Measurements from ENCODE around the gene DMAC1. TPM values are rescaled to one million over a fixed set of nuclear protein-coding genes. Genes with fewer than 3 reads are reported as not detected.

The DMAC1 gene
- total RNA-seq, 1 experiment from 2014 or later: 28.7 TPM

GRCh38 chr9:7780261-7780988, 19.2 kb downstream of the DMAC1 start:
- no peak for DNase-seq
- Histone ChIP-seq H3K9me2 (replicated peaks; ENCODE audit: insufficient read depth, low read length) (no peaks in the 10 kb centered on the region), H3K27ac (ENCODE audit: low read length) (no peak overlapping the region), H3K9me3 (ENCODE audit: low read length) (no peaks in the 10 kb centered on the region), H3K4me1 (ENCODE audit: low read length) (no peaks in the 10 kb centered on the region), H3K4me2 (ENCODE audit: low read depth, low read length, poor library complexity, severe bottlenecking) (no peak overlapping the region), H3K9ac (ENCODE audit: low read length) (no peak overlapping the region), H3K36me3 (ENCODE audit: insufficient read depth, low read length) (no peaks in the 10 kb centered on the region), H4K20me1 (ENCODE audit: insufficient read depth, low read depth, low read length) (no peaks in the 10 kb centered on the region), H3K79me2 (ENCODE audit: low read length) (no peaks in the 10 kb centered on the region), H3K27me3 (ENCODE audit: low read length) (no peaks in the 10 kb centered on the region), H2AFZ (ENCODE audit: low read length) (no peak overlapping the region), H3K4me3 (ENCODE audit: low read length) (no peak overlapping the region)

GRCh38 chr9:7778851-7779600, 20.6 kb downstream of the DMAC1 start:
- no peak for DNase-seq
- no peaks in the 10 kb centered on the region for H3K36me3 ChIP-seq (ENCODE audit: insufficient read depth, low read length)
- H3K27ac ChIP-seq (ENCODE audit: low read length): no peak overlapping the region
- no peaks in the 10 kb centered on the region for H3K79me2 ChIP-seq (ENCODE audit: low read length)
- no peaks in the 10 kb centered on the region for H4K20me1 ChIP-seq (ENCODE audit: insufficient read depth, low read depth, low read length)
- H3K9me2 ChIP-seq (replicated peaks; ENCODE audit: insufficient read depth, low read length): no peaks in the 10 kb centered on the region
- H3K9ac ChIP-seq (ENCODE audit: low read length): no peak overlapping the region
- H2AFZ ChIP-seq (ENCODE audit: low read length): no peak overlapping the region
- H3K4me3 ChIP-seq (ENCODE audit: low read length): no peak overlapping the region
- no peaks in the 10 kb centered on the region for H3K4me1 ChIP-seq (ENCODE audit: low read length)
- no peaks in the 10 kb centered on the region for H3K27me3 ChIP-seq (ENCODE audit: low read length)
- no peak overlapping the region for H3K4me2 ChIP-seq (ENCODE audit: low read depth, low read length, poor library complexity, severe bottlenecking)
- H3K9me3 ChIP-seq (ENCODE audit: low read length): no peaks in the 10 kb centered on the region

GRCh38 chr9:7777771-7778170, 21.8 kb downstream of the DMAC1 start:
- Histone ChIP-seq H3K9me3 (ENCODE audit: low read length) (no peaks in the 10 kb centered on the region), H2AFZ (ENCODE audit: low read length) (no peak overlapping the region), H3K9me2 (replicated peaks; ENCODE audit: insufficient read depth, low read length) (no peaks in the 10 kb centered on the region), H3K4me1 (ENCODE audit: low read length) (no peaks in the 10 kb centered on the region), H3K4me2 (ENCODE audit: low read depth, low read length, poor library complexity, severe bottlenecking) (no peak overlapping the region), H3K36me3 (ENCODE audit: insufficient read depth, low read length) (no peaks in the 10 kb centered on the region), H3K9ac (ENCODE audit: low read length) (no peak overlapping the region), H4K20me1 (ENCODE audit: insufficient read depth, low read depth, low read length) (no peaks in the 10 kb centered on the region), H3K27me3 (ENCODE audit: low read length) (no peaks in the 10 kb centered on the region), H3K27ac (ENCODE audit: low read length) (no peak overlapping the region), H3K4me3 (ENCODE audit: low read length) (no peak overlapping the region), H3K79me2 (ENCODE audit: low read length) (no peaks in the 10 kb centered on the region)
- DNase-seq: no peak

- DNase-seq: no peak
- H3K36me3 ChIP-seq (ENCODE audit: insufficient read depth, low read length): no peaks in the 10 kb centered on the region
- no peaks in the 10 kb centered on the region for H3K79me2 ChIP-seq (ENCODE audit: low read length)
- H3K4me1 ChIP-seq (ENCODE audit: low read length): no peaks in the 10 kb centered on the region
- no peak overlapping the region for H3K9ac ChIP-seq (ENCODE audit: low read length)
- no peak overlapping the region for H3K27ac ChIP-seq (ENCODE audit: low read length)
- H3K27me3 ChIP-seq (ENCODE audit: low read length): no peaks in the 10 kb centered on the region
- H3K4me3 ChIP-seq (ENCODE audit: low read length): no peak overlapping the region
- no peaks in the 10 kb centered on the region for H3K9me2 ChIP-seq (replicated peaks; ENCODE audit: insufficient read depth, low read length)
- no peaks in the 10 kb centered on the region for H3K9me3 ChIP-seq (ENCODE audit: low read length)
- H3K4me2 ChIP-seq (ENCODE audit: low read depth, low read length, poor library complexity, severe bottlenecking): no peak overlapping the region
- no peaks in the 10 kb centered on the region for H4K20me1 ChIP-seq (ENCODE audit: insufficient read depth, low read depth, low read length)
- no peak overlapping the region for H2AFZ ChIP-seq (ENCODE audit: low read length)
These were observed 29.5 kb downstream of the DMAC1 start for GRCh38 chr9:7770111-7770510.

- DNase-seq: no peak
- Histone ChIP-seq H3K27me3 (ENCODE audit: low read length) (no peaks in the 10 kb centered on the region), H3K4me2 (ENCODE audit: low read depth, low read length, poor library complexity, severe bottlenecking) (no peak overlapping the region), H2AFZ (ENCODE audit: low read length) (no peak overlapping the region), H3K27ac (ENCODE audit: low read length) (no peak overlapping the region), H3K4me1 (ENCODE audit: low read length) (no peaks in the 10 kb centered on the region), H4K20me1 (ENCODE audit: insufficient read depth, low read depth, low read length) (no peaks in the 10 kb centered on the region), H3K4me3 (ENCODE audit: low read length) (no peak overlapping the region), H3K79me2 (ENCODE audit: low read length) (no peaks in the 10 kb centered on the region), H3K9me3 (ENCODE audit: low read length) (no peaks in the 10 kb centered on the region), H3K36me3 (ENCODE audit: insufficient read depth, low read length) (no peaks in the 10 kb centered on the region), H3K9ac (ENCODE audit: low read length) (no peak overlapping the region), H3K9me2 (replicated peaks; ENCODE audit: insufficient read depth, low read length) (no peaks in the 10 kb centered on the region)
These were observed 37.0 kb downstream of the DMAC1 start for GRCh38 chr9:7762600-7762999.

GRCh38 chr9:7760014-7760415, 39.6 kb downstream of the DMAC1 start:
- Histone ChIP-seq H3K9ac (ENCODE audit: low read length) (no peak overlapping the region), H2AFZ (ENCODE audit: low read length) (no peak overlapping the region), H3K4me3 (ENCODE audit: low read length) (no peak overlapping the region), H3K79me2 (ENCODE audit: low read length) (no peaks in the 10 kb centered on the region), H3K4me2 (ENCODE audit: low read depth, low read length, poor library complexity, severe bottlenecking) (no peak overlapping the region), H3K4me1 (ENCODE audit: low read length) (no peaks in the 10 kb centered on the region), H3K27me3 (ENCODE audit: low read length) (no peaks in the 10 kb centered on the region), H3K9me2 (replicated peaks; ENCODE audit: insufficient read depth, low read length) (no peaks in the 10 kb centered on the region), H3K27ac (ENCODE audit: low read length) (no peak overlapping the region), H4K20me1 (ENCODE audit: insufficient read depth, low read depth, low read length) (no peaks in the 10 kb centered on the region), H3K36me3 (ENCODE audit: insufficient read depth, low read length) (no peaks in the 10 kb centered on the region), H3K9me3 (ENCODE audit: low read length) (no peaks in the 10 kb centered on the region)
- DNase-seq: no peak

- no peak overlapping the region for H3K4me2 ChIP-seq (ENCODE audit: low read depth, low read length, poor library complexity, severe bottlenecking)
- no peaks in the 10 kb centered on the region for H3K9me3 ChIP-seq (ENCODE audit: low read length)
- no peaks in the 10 kb centered on the region for H3K9me2 ChIP-seq (replicated peaks; ENCODE audit: insufficient read depth, low read length)
- H3K79me2 ChIP-seq (ENCODE audit: low read length): no peaks in the 10 kb centered on the region
- no peak overlapping the region for H3K4me3 ChIP-seq (ENCODE audit: low read length)
- H3K4me1 ChIP-seq (ENCODE audit: low read length): no peaks in the 10 kb centered on the region
- H3K36me3 ChIP-seq (ENCODE audit: insufficient read depth, low read length): no peaks in the 10 kb centered on the region
- H4K20me1 ChIP-seq (ENCODE audit: insufficient read depth, low read depth, low read length): no peaks in the 10 kb centered on the region
- H2AFZ ChIP-seq (ENCODE audit: low read length): no peak overlapping the region
- no peak overlapping the region for H3K9ac ChIP-seq (ENCODE audit: low read length)
- no peak for DNase-seq
- H3K27ac ChIP-seq (ENCODE audit: low read length): no peak overlapping the region
- H3K27me3 ChIP-seq (ENCODE audit: low read length): no peaks in the 10 kb centered on the region
These were observed 43.5 kb downstream of the DMAC1 start for GRCh38 chr9:7756088-7756487.

- Histone ChIP-seq H4K20me1 (ENCODE audit: insufficient read depth, low read depth, low read length) (no peaks in the 10 kb centered on the region), H3K4me3 (ENCODE audit: low read length) (no peak overlapping the region)
These were observed 47.1 kb downstream of the DMAC1 start for GRCh38 chr9:7752481-7752880.

More at GRCh38 chr9:7752481-7752880, 47.1 kb downstream of the DMAC1 start:
- Histone ChIP-seq H3K9ac (ENCODE audit: low read length) (no peak overlapping the region), H3K27ac (ENCODE audit: low read length) (no peak overlapping the region), H3K36me3 (ENCODE audit: insufficient read depth, low read length) (no peaks in the 10 kb centered on the region), H3K79me2 (ENCODE audit: low read length) (no peaks in the 10 kb centered on the region), H2AFZ (ENCODE audit: low read length) (no peak overlapping the region), H3K4me2 (ENCODE audit: low read depth, low read length, poor library complexity, severe bottlenecking) (no peak overlapping the region), H3K4me1 (ENCODE audit: low read length) (no peaks in the 10 kb centered on the region), H3K9me2 (replicated peaks; ENCODE audit: insufficient read depth, low read length) (no peaks in the 10 kb centered on the region), H3K9me3 (ENCODE audit: low read length) (no peaks in the 10 kb centered on the region), H3K27me3 (ENCODE audit: low read length) (no peaks in the 10 kb centered on the region)
- no peak for DNase-seq
